Measurements from ENCODE around the gene KRCC1.
A peak's percentile ranks its signal among the peaks of the same experiment; 100 is the strongest.
"Not testable (repeated sequence)": the region's sequence is repeated elsewhere in the genome, so short reads cannot be mapped to it uniquely, and the experiment has no call there.

KRCC1 gene

GRCh38 chr2:88051792-88052191 lies 3.8 kb downstream of the KRCC1 start:
- DNase-seq (ENCODE audit: insufficient read length, low spot score) = no peak
- FAIRE-seq = no peak
- TF ChIP-seq SPI1 (IDR thresholded peaks at IDR 0.05; ENCODE audit: low read depth, low read length) (no peak), POLR2AphosphoS5 (IDR thresholded peaks at IDR 0.05; ENCODE audit: low read depth, low read length) (no peak), PAX5 (IDR thresholded peaks at IDR 0.05; ENCODE audit: insufficient read depth, low read length, severe bottlenecking) (no peak), POU2F2 (IDR thresholded peaks at IDR 0.05; ENCODE audit: low read depth, low read length) (no peak), POLR2A (IDR thresholded peaks at IDR 0.05; ENCODE audit: low read depth, low read length) (no peak; the same call in 1 of the 2 replicates)

GRCh38 chr2:88049622-88050021 lies 6.0 kb downstream of the KRCC1 start:
- no peak for TF ChIP-seq POLR2AphosphoS5 (IDR thresholded peaks at IDR 0.05; ENCODE audit: low read depth, low read length)
- no peak for TF ChIP-seq PAX5 (IDR thresholded peaks at IDR 0.05; ENCODE audit: insufficient read depth, low read length, severe bottlenecking)
- TF ChIP-seq POU2F2 (IDR thresholded peaks at IDR 0.05; ENCODE audit: low read depth, low read length) = no peak
- no peak for TF ChIP-seq SPI1 (IDR thresholded peaks at IDR 0.05; ENCODE audit: low read depth, low read length)
- TF ChIP-seq POLR2A (IDR thresholded peaks at IDR 0.05; ENCODE audit: low read depth, low read length) = no peak
- TF ChIP-seq TAF1 (IDR thresholded peaks at IDR 0.05; ENCODE audit: low read depth, low read length) = no peak
- FAIRE-seq (no peak), DNase-seq (ENCODE audit: insufficient read length, low spot score) (no peak)

- no peak for DNase-seq (ENCODE audit: insufficient read length, low spot score)
- no peak for FAIRE-seq
- TF ChIP-seq PAX5 (IDR thresholded peaks at IDR 0.05; ENCODE audit: insufficient read depth, low read length, severe bottlenecking) (no peak), POLR2A (IDR thresholded peaks at IDR 0.05; ENCODE audit: low read depth, low read length) (no peak), SPI1 (IDR thresholded peaks at IDR 0.05; ENCODE audit: low read depth, low read length) (no peak), POLR2AphosphoS5 (IDR thresholded peaks at IDR 0.05; ENCODE audit: low read depth, low read length) (no peak), TAF1 (IDR thresholded peaks at IDR 0.05; ENCODE audit: low read depth, low read length) (no peak), POU2F2 (IDR thresholded peaks at IDR 0.05; ENCODE audit: low read depth, low read length) (no peak)
These were observed 7.0 kb downstream of the KRCC1 start for GRCh38 chr2:88048541-88048940.

- not testable (repeated sequence) for DNase-seq (ENCODE audit: insufficient read length, low spot score); FAIRE-seq
These were observed 10.0 kb downstream of the KRCC1 start for GRCh38 chr2:88045561-88045960.

- TF ChIP-seq POU2F2 (IDR thresholded peaks at IDR 0.05; ENCODE audit: low read depth, low read length) (no peak), PAX5 (IDR thresholded peaks at IDR 0.05; ENCODE audit: insufficient read depth, low read length, severe bottlenecking) (no peak), TAF1 (IDR thresholded peaks at IDR 0.05; ENCODE audit: low read depth, low read length) (no peak), SPI1 (IDR thresholded peaks at IDR 0.05; ENCODE audit: low read depth, low read length) (no peak), POLR2A (IDR thresholded peaks at IDR 0.05; ENCODE audit: low read depth, low read length) (no peak), POLR2AphosphoS5 (IDR thresholded peaks at IDR 0.05; ENCODE audit: low read depth, low read length) (no peak)
- DNase-seq (ENCODE audit: insufficient read length, low spot score) (no peak), FAIRE-seq (no peak)
These were observed 13.1 kb downstream of the KRCC1 start for GRCh38 chr2:88042476-88042875.

GRCh38 chr2:88038263-88039105 lies 17.1 kb downstream of the KRCC1 start:
- DNase-seq (ENCODE audit: insufficient read length, low spot score) = no peak
- TF ChIP-seq POLR2A (IDR thresholded peaks at IDR 0.05; ENCODE audit: low read depth, low read length) = no peak
- TF ChIP-seq POU2F2 (IDR thresholded peaks at IDR 0.05; ENCODE audit: low read depth, low read length) = no peak
- no peak for TF ChIP-seq TAF1 (IDR thresholded peaks at IDR 0.05; ENCODE audit: low read depth, low read length)
- FAIRE-seq = no peak

GRCh38 chr2:88036606-88037005 lies 19.0 kb downstream of the KRCC1 start:
- DNase-seq (ENCODE audit: insufficient read length, low spot score) = no peak

GRCh38 chr2:88036182-88036581 lies 19.4 kb downstream of the KRCC1 start:
- FAIRE-seq = no peak
- DNase-seq (ENCODE audit: insufficient read length, low spot score) = no peak
- TF ChIP-seq PAX5 (IDR thresholded peaks at IDR 0.05; ENCODE audit: insufficient read depth, low read length, severe bottlenecking) (no peak), POLR2A (IDR thresholded peaks at IDR 0.05; ENCODE audit: low read depth, low read length) (no peak), POU2F2 (IDR thresholded peaks at IDR 0.05; ENCODE audit: low read depth, low read length) (no peak), SPI1 (IDR thresholded peaks at IDR 0.05; ENCODE audit: low read depth, low read length) (no peak)

More at GRCh38 chr2:88036606-88037005, 19.0 kb downstream of the KRCC1 start:
- no peak for TF ChIP-seq PAX5 (IDR thresholded peaks at IDR 0.05; ENCODE audit: insufficient read depth, low read length, severe bottlenecking)
- TF ChIP-seq POLR2AphosphoS5 (IDR thresholded peaks at IDR 0.05; ENCODE audit: low read depth, low read length) = no peak
- no peak for TF ChIP-seq POU2F2 (IDR thresholded peaks at IDR 0.05; ENCODE audit: low read depth, low read length)
- no peak for TF ChIP-seq POLR2A (IDR thresholded peaks at IDR 0.05; ENCODE audit: low read depth, low read length)
- TF ChIP-seq SPI1 (IDR thresholded peaks at IDR 0.05; ENCODE audit: low read depth, low read length) = no peak
- TF ChIP-seq TAF1 (IDR thresholded peaks at IDR 0.05; ENCODE audit: low read depth, low read length) = no peak
- no peak for FAIRE-seq

GRCh38 chr2:88032070-88032702 lies 23.4 kb downstream of the KRCC1 start:
- DNase-seq (ENCODE audit: insufficient read length, low spot score) (no peak), FAIRE-seq (peak; percentile 59)
- TF ChIP-seq POU2F2 (IDR thresholded peaks at IDR 0.05; ENCODE audit: low read depth, low read length) (no peak), SPI1 (IDR thresholded peaks at IDR 0.05; ENCODE audit: low read depth, low read length) (no peak), TAF1 (IDR thresholded peaks at IDR 0.05; ENCODE audit: low read depth, low read length) (no peak), POLR2A (IDR thresholded peaks at IDR 0.05; ENCODE audit: low read depth, low read length) (no peak), POLR2AphosphoS5 (IDR thresholded peaks at IDR 0.05; ENCODE audit: low read depth, low read length) (no peak), PAX5 (IDR thresholded peaks at IDR 0.05; ENCODE audit: insufficient read depth, low read length, severe bottlenecking) (no peak)

GRCh38 chr2:88028931-88029330 lies 26.7 kb downstream of the KRCC1 start:
- FAIRE-seq (no peak), DNase-seq (ENCODE audit: insufficient read length, low spot score) (no peak)
- TF ChIP-seq TAF1 (IDR thresholded peaks at IDR 0.05; ENCODE audit: low read depth, low read length) = no peak
- no peak for TF ChIP-seq PAX5 (IDR thresholded peaks at IDR 0.05; ENCODE audit: insufficient read depth, low read length, severe bottlenecking)
- no peak for TF ChIP-seq POU2F2 (IDR thresholded peaks at IDR 0.05; ENCODE audit: low read depth, low read length)
- no peak for TF ChIP-seq POLR2AphosphoS5 (IDR thresholded peaks at IDR 0.05; ENCODE audit: low read depth, low read length)
- no peak for TF ChIP-seq POLR2A (IDR thresholded peaks at IDR 0.05; ENCODE audit: low read depth, low read length)
- TF ChIP-seq SPI1 (IDR thresholded peaks at IDR 0.05; ENCODE audit: low read depth, low read length) = no peak

Measured in GM12891 (cell line).